Endothelial cell of umbilical vein (primary cell): ENCODE measurements around the gene DNAJC8. TPM values are rescaled to one million over a fixed set of nuclear protein-coding genes. Genes with fewer than 3 reads are reported as not detected.

Experiments
- BruUV-seq: library from RNA; stranded (reverse); fragments of 400-500 nt; replicated peaks from 2 replicates; lab custom pipeline; 2021; lab: Mats Ljungman, UMichigan
- CTCF ChIA-PET: fragments of 300-600, 350-600 bp; sonication (Branson Sonifier 250); formaldehyde crosslinking; loops from one replicate; lab custom pipeline; 2021; ENCODE audit warnings: antibody characterized with exemption, inconsistent platforms; lab: Charles Lee
- POLR2A ChIA-PET: fragments of 300-600, 350-600 bp; sonication (Branson Sonifier 250); formaldehyde crosslinking; loops from one replicate; lab custom pipeline; 2021; ENCODE audit warnings: antibody characterized with exemption, inconsistent platforms; lab: Charles Lee
- DNase-seq: peaks from one replicate; pipeline ENCODE4 v3.0.0-alpha.2; 2011; ENCODE audit warnings: low read depth, low spot score
- FAIRE-seq: peaks from 2 replicates; lab custom pipeline; 2011; peaks lifted over from hg19 to GRCh38; lab: Jason Lieb, UNC
- H2AFZ ChIP-seq: 2 replicates; pipeline ENCODE4 v1.6.0; 2012; ENCODE audit warnings: low read depth, low read length, control low read depth, inconsistent platforms
- H3K27ac ChIP-seq: 2 replicates; pipeline ENCODE4 v1.5.1; 2011; ENCODE audit warnings: low read depth, mild to moderate bottlenecking, control low read depth, low read length, moderate library complexity; ENCODE audit not compliant: insufficient read depth
- H3K27me3 ChIP-seq, 2 experiments: 2 replicates each; pipeline versions ENCODE4 v1.6.0 to v1.6.1; 2011; ENCODE audit warnings: low read length in 2 of 2, mixed read lengths in 1 of 2; ENCODE audit not compliant: control insufficient read depth in 2 of 2, insufficient read depth in 2 of 2
- H3K36me3 ChIP-seq, 2 experiments: 2 replicates in 1 of 2; 3 replicates in 1 of 2; pipeline ENCODE4 v1.5.1; 2011; ENCODE audit warnings: low read length in 2 of 2, mild to moderate bottlenecking in 1 of 2, moderate library complexity in 1 of 2; ENCODE audit not compliant: control insufficient read depth in 2 of 2, insufficient read depth in 2 of 2; ENCODE audit errors: extremely low read depth in 1 of 2
- H3K4me1 ChIP-seq: 3 replicates; pipeline ENCODE4 v1.5.1; 2011; ENCODE audit warnings: mild to moderate bottlenecking, low read length; ENCODE audit not compliant: control insufficient read depth, insufficient read depth; ENCODE audit errors: extremely low read depth
- H3K4me2 ChIP-seq: 2 replicates; pipeline ENCODE4 v1.6.1; 2011; ENCODE audit warnings: low read length, control low read depth, mixed read lengths; ENCODE audit not compliant: insufficient read depth
- H3K4me3 ChIP-seq, 3 experiments: fragments of 200-600 bp in 1 of 3; sonication (generic), shearing (Covaris generic) in 1 of 3; replicated peaks in 1 of 3; 2 replicates each; pipeline ENCODE4 v1.5.1; 2011 to 2016; ENCODE audit warnings: control low read depth in 3 of 3, low read length in 3 of 3, mild to moderate bottlenecking in 2 of 3, inconsistent platforms in 1 of 3, low read depth in 1 of 3, moderate library complexity in 1 of 3; ENCODE audit not compliant: insufficient read depth in 1 of 3
- H3K79me2 ChIP-seq: 2 replicates; pipeline ENCODE4 v1.6.0; 2012; ENCODE audit warnings: low read length, inconsistent platforms; ENCODE audit not compliant: control insufficient read depth, insufficient read depth
- H3K9ac ChIP-seq: replicated peaks from 2 replicates; pipeline ENCODE3; 2011; ENCODE audit warnings: low read length, control low read depth; ENCODE audit not compliant: insufficient read depth; ENCODE audit errors: extremely low read depth
- H3K9me1 ChIP-seq: replicated peaks from 3 replicates; pipeline ENCODE4 v1.6.0; 2011; ENCODE audit warnings: mild to moderate bottlenecking, low read length; ENCODE audit not compliant: control insufficient read depth, insufficient read depth; ENCODE audit errors: extremely low read depth
- H3K9me3 ChIP-seq: replicated peaks from 2 replicates; pipeline ENCODE4 v1.5.1; 2012; ENCODE audit warnings: low read length, inconsistent platforms; ENCODE audit not compliant: control insufficient read depth, insufficient read depth
- H4K20me1 ChIP-seq: replicated peaks from 2 replicates; pipeline ENCODE3; 2011; ENCODE audit warnings: mild to moderate bottlenecking, low read length; ENCODE audit not compliant: control insufficient read depth, insufficient read depth; ENCODE audit errors: extremely low read depth
- EZH2 ChIP-seq: IDR thresholded peaks from 2 replicates; pipeline ENCODE4 v1.6.1; 2012; ENCODE audit warnings: borderline replicate concordance, low read depth, mild to moderate bottlenecking, moderate library complexity, low read length, inconsistent platforms; ENCODE audit not compliant: severe bottlenecking
- FOS ChIP-seq: IDR thresholded peaks from 2 replicates; pipeline ENCODE4 v1.6.1; 2011; ENCODE audit warnings: mild to moderate bottlenecking, low read length, moderate library complexity, borderline replicate concordance; ENCODE audit not compliant: insufficient read depth
- GATA2 ChIP-seq: IDR thresholded peaks from 2 replicates; pipeline ENCODE4 v1.7.0; 2011; ENCODE audit warnings: low read depth, mild to moderate bottlenecking, moderate library complexity, mixed read lengths, low read length; ENCODE audit not compliant: insufficient read length, insufficient read depth
- JUN ChIP-seq: IDR thresholded peaks from 2 replicates; pipeline ENCODE4 v1.6.1; 2011; ENCODE audit warnings: borderline replicate concordance, low read depth; ENCODE audit not compliant: insufficient read length, insufficient read depth
- MYC ChIP-seq: IDR thresholded peaks from one replicate; pipeline ENCODE4 v1.6.1; 2011; ENCODE audit warnings: mild to moderate bottlenecking, low read depth, low read length
- POLR2A ChIP-seq: IDR thresholded peaks from 2 replicates; pipeline ENCODE4 v1.6.1; 2012; ENCODE audit warnings: low read depth, mild to moderate bottlenecking, control low read depth, low read length
- POLR2AphosphoS5 ChIP-seq: IDR thresholded peaks from 2 replicates; pipeline ENCODE4 v1.6.1; 2012; ENCODE audit warnings: low read depth, mild to moderate bottlenecking, control low read depth, low read length, moderate library complexity; ENCODE audit not compliant: insufficient read depth
- dilution Hi-C: fragments of 300-500 bp; cut with MboI; formaldehyde crosslinking; loops from one replicate; pipeline ENCODE4 v1.15.0; 2019; ENCODE audit warnings: low sequenced_read_pairs; ENCODE audit not compliant: extremely low pct_ligation_motif_present
- intact Hi-C: fragments of 100-400 bp; cut with micrococcal nuclease; formaldehyde crosslinking; loops from one replicate; pipeline ENCODE4 v1.10.0; 2022
- polyA plus RNA-seq, 4 experiments: library from polyadenylated mRNA; depleted of rRNA in 3 of 4; stranded (reverse) in 3 of 4; unstranded in 1 of 4; fragments of >200 nt; gene quantifications; 2 replicates each; pipeline versions ENCODE4 v1.2.1 to v1.2.3, GENCODE V29; 2011 to 2012; ENCODE audit warnings: missing spikeins in 1 of 4
- total RNA-seq: library from RNA; stranded (reverse); gene quantifications from 2 replicates; pipeline ENCODE4 v1.2.3, GENCODE V29; 2021
- TF ChIP-seq, protein P1 (sequence below): IDR thresholded peaks from 2 replicates; pipeline ENCODE4 v1.6.1; 2011; ENCODE audit not compliant: insufficient read depth, insufficient read length
- TF ChIP-seq, protein P2 (sequence below), 2 donors: IDR thresholded peaks; 1 replicate in 1 of 2; 2 replicates in 1 of 2; pipeline ENCODE4 v1.5.1; 2011; ENCODE audit warnings: low read length in 2 of 2, mild to moderate bottlenecking in 2 of 2, moderate library complexity in 2 of 2, control low read depth in 1 of 2, inconsistent platforms in 1 of 2, low read depth in 1 of 2; ENCODE audit not compliant: insufficient read depth in 1 of 2; ENCODE audit errors: extremely low read depth in 1 of 2

DNAJC8 gene
- total and polyA plus RNA-seq, 2 donors (not counting 3 experiments of a cell fraction or from before 2014, with no cell fraction given): 71.0 to 106 TPM

- H3K79me2 ChIP-seq: peaks cover 32% of the 10 kb centered on the region
- H3K9me1 ChIP-seq: no peaks in the 10 kb centered on the region
- no peak overlapping the region for H3K9ac ChIP-seq
- CTCF ChIA-PET: interaction anchor here (0.8 kb wide), 1 partner anchor 20 kb away, joined by 3 read pairs; no protein-coding TSS in a partner anchor
- POLR2A ChIA-PET: interaction anchor here (0.8 kb wide), 1 partner anchor 138 kb away, joined by 3 read pairs; no protein-coding TSS in a partner anchor
- intact Hi-C loops (no loop called here), dilution Hi-C loops (no loop called here)
- no TSS peak for BruUV-seq
- no peak overlapping the region for H3K4me3 ChIP-seq
- DNase-seq: no peak
- no peaks in the 10 kb centered on the region for H3K9me3 ChIP-seq
- TF ChIP-seq MYC (no peak), POLR2A (no peak), POLR2AphosphoS5 (no peak), JUN (no peak), EZH2 (no peak), GATA2 (no peak), FOS (no peak)
- TF ChIP-seq, protein P1, sequence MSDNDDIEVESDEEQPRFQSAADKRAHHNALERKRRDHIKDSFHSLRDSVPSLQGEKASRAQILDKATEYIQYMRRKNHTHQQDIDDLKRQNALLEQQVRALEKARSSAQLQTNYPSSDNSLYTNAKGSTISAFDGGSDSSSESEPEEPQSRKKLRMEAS: no peak
- TF ChIP-seq, protein P2, sequence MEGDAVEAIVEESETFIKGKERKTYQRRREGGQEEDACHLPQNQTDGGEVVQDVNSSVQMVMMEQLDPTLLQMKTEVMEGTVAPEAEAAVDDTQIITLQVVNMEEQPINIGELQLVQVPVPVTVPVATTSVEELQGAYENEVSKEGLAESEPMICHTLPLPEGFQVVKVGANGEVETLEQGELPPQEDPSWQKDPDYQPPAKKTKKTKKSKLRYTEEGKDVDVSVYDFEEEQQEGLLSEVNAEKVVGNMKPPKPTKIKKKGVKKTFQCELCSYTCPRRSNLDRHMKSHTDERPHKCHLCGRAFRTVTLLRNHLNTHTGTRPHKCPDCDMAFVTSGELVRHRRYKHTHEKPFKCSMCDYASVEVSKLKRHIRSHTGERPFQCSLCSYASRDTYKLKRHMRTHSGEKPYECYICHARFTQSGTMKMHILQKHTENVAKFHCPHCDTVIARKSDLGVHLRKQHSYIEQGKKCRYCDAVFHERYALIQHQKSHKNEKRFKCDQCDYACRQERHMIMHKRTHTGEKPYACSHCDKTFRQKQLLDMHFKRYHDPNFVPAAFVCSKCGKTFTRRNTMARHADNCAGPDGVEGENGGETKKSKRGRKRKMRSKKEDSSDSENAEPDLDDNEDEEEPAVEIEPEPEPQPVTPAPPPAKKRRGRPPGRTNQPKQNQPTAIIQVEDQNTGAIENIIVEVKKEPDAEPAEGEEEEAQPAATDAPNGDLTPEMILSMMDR (IDR thresholded peaks at IDR 0.05; ENCODE audit: extremely low read depth in 1 of 2, insufficient read depth in 1 of 2, low read depth in 1 of 2, low read length in 2 of 2): no peak
- H3K27ac ChIP-seq: no peak overlapping the region
- no peak overlapping the region for H3K4me2 ChIP-seq
- peaks cover 7% of the 10 kb centered on the region for H3K4me1 ChIP-seq
- H3K27me3 ChIP-seq: no peaks in the 10 kb centered on the region
- H3K36me3 ChIP-seq: peaks cover 7 to 8% of the 10 kb centered on the region in 2 experiments
- FAIRE-seq: no peak
- no peaks in the 10 kb centered on the region for H4K20me1 ChIP-seq
- H2AFZ ChIP-seq: no peak overlapping the region
These were observed 3.7 kb downstream of the DNAJC8 start for GRCh38 chr1:28229089-28229488.
